ENCODE measurements around the gene PRR14L.

- TF ChIP-seq EP300 (conservative IDR thresholded peaks at IDR 0.05; ENCODE audit: poor library complexity, severe bottlenecking) (no peak), CTCF (IDR thresholded peaks at IDR 0.05; ENCODE audit: poor library complexity, severe bottlenecking) (no peak), TAF1 (IDR thresholded peaks at IDR 0.05; ENCODE audit: low read depth) (no peak), POLR2AphosphoS5 (IDR thresholded peaks at IDR 0.05) (no peak), REST (IDR thresholded peaks at IDR 0.05; ENCODE audit: borderline replicate concordance) (no peak)
Observed at GRCh38 chr22:31662668-31663037, 87.3 kb downstream of the PRR14L start.

Data from neural cell (in vitro differentiated cells).